Nephron (organoid): ENCODE results near the gene PKIB.

Experiments
- H3K27ac Mint-ChIP-seq, 3 experiments: 2 replicates each; pipeline ENCODE4 v1.8.0; 2020; ENCODE audit warnings: mixed read lengths in 3 of 3, mild to moderate bottlenecking in 2 of 3, moderate library complexity in 1 of 3
- H3K27me3 Mint-ChIP-seq: 2 replicates; pipeline ENCODE4 v1.8.0; 2021; ENCODE audit warnings: low read depth, mild to moderate bottlenecking, moderate library complexity, mixed read lengths
- H3K36me3 Mint-ChIP-seq: 2 replicates; pipeline ENCODE4 v1.8.0; 2020; ENCODE audit warnings: low read depth, mixed read lengths
- H3K4me1 Mint-ChIP-seq: 2 replicates; pipeline ENCODE4 v1.8.0; 2020; ENCODE audit warnings: mixed read lengths
- H3K4me3 Mint-ChIP-seq, 3 experiments: 2 replicates each; pipeline ENCODE4 v1.8.0; 2020; ENCODE audit warnings: mild to moderate bottlenecking in 3 of 3, mixed read lengths in 3 of 3, moderate library complexity in 2 of 3
- H3K9me3 Mint-ChIP-seq: 2 replicates; pipeline ENCODE4 v1.8.0; 2020; ENCODE audit warnings: mixed read lengths
- CTCF ChIP-seq, 3 experiments: fragments of 200-600 bp; sonication (generic); IDR thresholded peaks; one replicate each; pipeline ENCODE4 v1.5.0; 2021; ENCODE audit warnings: antibody characterized with exemption in 3 of 3; ENCODE audit not compliant: unreplicated experiment in 3 of 3

PKIB gene

GRCh38 chr6:122621638-122622037 lies 11.4 kb downstream of the PKIB start:
- no peak for TF ChIP-seq CTCF (IDR thresholded peaks at IDR 0.05; ENCODE audit: unreplicated experiment in 3 of 3)
- Mint-ChIP-seq H3K27me3 (peaks cover 8% of the 10 kb centered on the region), H3K27ac (no peak overlapping the region), H3K9me3 (no peaks in the 10 kb centered on the region), H3K4me3 (no peak overlapping the region), H3K36me3 (no peaks in the 10 kb centered on the region), H3K4me1 (no peaks in the 10 kb centered on the region)

- no peaks in the 10 kb centered on the region for H3K9me3 Mint-ChIP-seq
- H3K27ac Mint-ChIP-seq, result no peak overlapping the region
- no peaks in the 10 kb centered on the region for H3K36me3 Mint-ChIP-seq
- TF ChIP-seq CTCF (IDR thresholded peaks at IDR 0.05; ENCODE audit: unreplicated experiment in 3 of 3), result no peak
- H3K4me3 Mint-ChIP-seq, result no peak overlapping the region
- no peaks in the 10 kb centered on the region for H3K4me1 Mint-ChIP-seq
- peaks cover 8% of the 10 kb centered on the region for H3K27me3 Mint-ChIP-seq
Observed at GRCh38 chr6:122622479-122622878, 12.3 kb downstream of the PKIB start.

- Mint-ChIP-seq H3K27ac (no peak overlapping the region), H3K36me3 (no peaks in the 10 kb centered on the region), H3K27me3 (peaks cover 8% of the 10 kb centered on the region), H3K9me3 (no peaks in the 10 kb centered on the region), H3K4me1 (no peaks in the 10 kb centered on the region), H3K4me3 (no peak overlapping the region)
- no peak for TF ChIP-seq CTCF (IDR thresholded peaks at IDR 0.05; ENCODE audit: unreplicated experiment in 3 of 3)
Observed at GRCh38 chr6:122623279-122623678, 13.1 kb downstream of the PKIB start.

DNA sequence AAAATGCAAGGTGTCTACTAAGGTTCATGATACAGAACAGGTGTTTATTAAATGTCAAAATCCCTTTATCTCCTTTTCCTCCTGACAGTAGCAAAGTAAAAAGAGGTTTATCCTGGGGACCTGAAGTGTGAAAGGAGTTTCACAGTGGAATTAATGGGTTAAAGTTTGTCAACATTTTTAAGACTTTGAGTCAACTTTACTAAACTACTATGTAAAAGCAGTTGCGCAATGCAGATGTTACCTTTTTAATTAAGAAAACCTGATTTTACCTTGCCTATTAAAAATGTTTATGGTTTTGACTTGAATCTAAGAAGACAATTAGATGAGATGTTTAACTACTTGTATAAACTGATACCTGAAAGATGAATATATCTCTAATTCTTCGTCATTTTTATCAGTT lies 14.6 kb downstream of the PKIB start:
- Mint-ChIP-seq H3K27ac (no peak overlapping the region), H3K9me3 (no peaks in the 10 kb centered on the region), H3K27me3 (peaks cover 4% of the 10 kb centered on the region), H3K36me3 (no peaks in the 10 kb centered on the region), H3K4me1 (no peaks in the 10 kb centered on the region), H3K4me3 (no peak overlapping the region)
- TF ChIP-seq CTCF (IDR thresholded peaks at IDR 0.05; ENCODE audit: unreplicated experiment in 3 of 3), result no peak

GRCh38 chr6:122628714-122629113 lies 18.5 kb downstream of the PKIB start:
- no peaks in the 10 kb centered on the region for H3K27me3 Mint-ChIP-seq
- H3K4me3 Mint-ChIP-seq, result no peak overlapping the region
- no peak overlapping the region for H3K27ac Mint-ChIP-seq
- TF ChIP-seq CTCF (IDR thresholded peaks at IDR 0.05; ENCODE audit: unreplicated experiment in 3 of 3), result no peak
- no peaks in the 10 kb centered on the region for H3K9me3 Mint-ChIP-seq
- no peaks in the 10 kb centered on the region for H3K4me1 Mint-ChIP-seq
- no peaks in the 10 kb centered on the region for H3K36me3 Mint-ChIP-seq

GRCh38 chr6:122631571-122632249 lies 21.5 kb downstream of the PKIB start:
- Mint-ChIP-seq H3K4me1 (no peaks in the 10 kb centered on the region), H3K27me3 (no peaks in the 10 kb centered on the region), H3K36me3 (no peaks in the 10 kb centered on the region), H3K4me3 (no peak overlapping the region), H3K9me3 (no peaks in the 10 kb centered on the region), H3K27ac (no peak overlapping the region)
- TF ChIP-seq CTCF (IDR thresholded peaks at IDR 0.05; ENCODE audit: unreplicated experiment in 3 of 3), result no peak
